Ishikawa (cell line): ENCODE data around the gene NPHP4.

Experiments
- CEBPB ChIP-seq: IDR thresholded peaks from 2 replicates; pipeline ENCODE4 v1.6.1; 2012
- CREB1 ChIP-seq: IDR thresholded peaks from 2 replicates; pipeline ENCODE4 v1.6.1; 2012; ENCODE audit warnings: low read depth
- EGR1 ChIP-seq: IDR thresholded peaks from 2 replicates; pipeline ENCODE4 v1.6.1; 2012
- EP300 ChIP-seq: IDR thresholded peaks from 2 replicates; pipeline ENCODE4 v1.6.1; 2012; ENCODE audit warnings: borderline replicate concordance
- FOXM1 ChIP-seq: IDR thresholded peaks from 2 replicates; pipeline ENCODE4 v1.6.1; 2012; ENCODE audit warnings: low read depth, borderline replicate concordance
- RAD21 ChIP-seq: IDR thresholded peaks from 2 replicates; pipeline ENCODE4 v1.6.1; 2012; ENCODE audit warnings: low read depth
- TAF1 ChIP-seq: IDR thresholded peaks from 2 replicates; pipeline ENCODE4 v1.6.1; 2012; ENCODE audit warnings: low read depth, mild to moderate bottlenecking
- TCF12 ChIP-seq: IDR thresholded peaks from 2 replicates; pipeline ENCODE4 v1.6.1; 2012; ENCODE audit warnings: low read depth
- TEAD4 ChIP-seq: IDR thresholded peaks from 2 replicates; pipeline ENCODE4 v1.6.1; 2012
- YY1 ChIP-seq: IDR thresholded peaks from 2 replicates; pipeline ENCODE4 v1.6.1; 2012; ENCODE audit warnings: low read depth
- TF ChIP-seq, protein P1 (sequence below): IDR thresholded peaks from 2 replicates; pipeline ENCODE4 v1.6.1; 2012; ENCODE audit warnings: low read depth, mild to moderate bottlenecking
- TF ChIP-seq, protein P2 (sequence below): IDR thresholded peaks from 2 replicates; pipeline ENCODE4 v1.6.1; 2012
- TF ChIP-seq, protein P3 (sequence below): IDR thresholded peaks from 2 replicates; pipeline ENCODE4 v1.6.1; 2012

GRCh38 chr1:5913078-5913845 lies 79.0 kb downstream of the NPHP4 start:
- TF ChIP-seq, protein P1, sequence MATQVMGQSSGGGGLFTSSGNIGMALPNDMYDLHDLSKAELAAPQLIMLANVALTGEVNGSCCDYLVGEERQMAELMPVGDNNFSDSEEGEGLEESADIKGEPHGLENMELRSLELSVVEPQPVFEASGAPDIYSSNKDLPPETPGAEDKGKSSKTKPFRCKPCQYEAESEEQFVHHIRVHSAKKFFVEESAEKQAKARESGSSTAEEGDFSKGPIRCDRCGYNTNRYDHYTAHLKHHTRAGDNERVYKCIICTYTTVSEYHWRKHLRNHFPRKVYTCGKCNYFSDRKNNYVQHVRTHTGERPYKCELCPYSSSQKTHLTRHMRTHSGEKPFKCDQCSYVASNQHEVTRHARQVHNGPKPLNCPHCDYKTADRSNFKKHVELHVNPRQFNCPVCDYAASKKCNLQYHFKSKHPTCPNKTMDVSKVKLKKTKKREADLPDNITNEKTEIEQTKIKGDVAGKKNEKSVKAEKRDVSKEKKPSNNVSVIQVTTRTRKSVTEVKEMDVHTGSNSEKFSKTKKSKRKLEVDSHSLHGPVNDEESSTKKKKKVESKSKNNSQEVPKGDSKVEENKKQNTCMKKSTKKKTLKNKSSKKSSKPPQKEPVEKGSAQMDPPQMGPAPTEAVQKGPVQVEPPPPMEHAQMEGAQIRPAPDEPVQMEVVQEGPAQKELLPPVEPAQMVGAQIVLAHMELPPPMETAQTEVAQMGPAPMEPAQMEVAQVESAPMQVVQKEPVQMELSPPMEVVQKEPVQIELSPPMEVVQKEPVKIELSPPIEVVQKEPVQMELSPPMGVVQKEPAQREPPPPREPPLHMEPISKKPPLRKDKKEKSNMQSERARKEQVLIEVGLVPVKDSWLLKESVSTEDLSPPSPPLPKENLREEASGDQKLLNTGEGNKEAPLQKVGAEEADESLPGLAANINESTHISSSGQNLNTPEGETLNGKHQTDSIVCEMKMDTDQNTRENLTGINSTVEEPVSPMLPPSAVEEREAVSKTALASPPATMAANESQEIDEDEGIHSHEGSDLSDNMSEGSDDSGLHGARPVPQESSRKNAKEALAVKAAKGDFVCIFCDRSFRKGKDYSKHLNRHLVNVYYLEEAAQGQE, result no peak
- TF ChIP-seq, protein P2, sequence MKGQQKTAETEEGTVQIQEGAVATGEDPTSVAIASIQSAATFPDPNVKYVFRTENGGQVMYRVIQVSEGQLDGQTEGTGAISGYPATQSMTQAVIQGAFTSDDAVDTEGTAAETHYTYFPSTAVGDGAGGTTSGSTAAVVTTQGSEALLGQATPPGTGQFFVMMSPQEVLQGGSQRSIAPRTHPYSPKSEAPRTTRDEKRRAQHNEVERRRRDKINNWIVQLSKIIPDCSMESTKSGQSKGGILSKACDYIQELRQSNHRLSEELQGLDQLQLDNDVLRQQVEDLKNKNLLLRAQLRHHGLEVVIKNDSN, result no peak
- TF ChIP-seq TAF1, result no peak
- no peak for TF ChIP-seq RAD21
- no peak for TF ChIP-seq CEBPB
- no peak for TF ChIP-seq EGR1
- no peak for TF ChIP-seq FOXM1
- TF ChIP-seq, protein P3, sequence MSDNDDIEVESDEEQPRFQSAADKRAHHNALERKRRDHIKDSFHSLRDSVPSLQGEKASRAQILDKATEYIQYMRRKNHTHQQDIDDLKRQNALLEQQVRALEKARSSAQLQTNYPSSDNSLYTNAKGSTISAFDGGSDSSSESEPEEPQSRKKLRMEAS, result no peak
- TF ChIP-seq TEAD4, result no peak
- TF ChIP-seq YY1, result no peak
- TF ChIP-seq EP300, result no peak
- TF ChIP-seq CREB1, result no peak
- no peak for TF ChIP-seq TCF12
